ENCODE measurements around the gene POLR2H. TPM values are rescaled to one million over a fixed set of nuclear protein-coding genes. Genes with fewer than 3 reads are reported as not detected.
A peak's percentile ranks its signal among the peaks of the same experiment; 100 is the strongest.
"Not testable (repeated sequence)": the region's sequence is repeated elsewhere in the genome, so short reads cannot be mapped to it uniquely, and the experiment has no call there.

POLR2H gene
- total RNA-seq, 1 donor from 2014 or later: 57.8 TPM

GRCh38 chr3:184334470-184335158 lies 26.9 kb upstream of the POLR2H start:
- DNase-seq (ENCODE audit: low spot score) (no peak), ATAC-seq (no peak)
- intact Hi-C loops (cut with DNase I): no loop called here

- intact Hi-C loops (cut with DNase I): no loop called here
Measured at GRCh38 chr3:184335291-184335660, 26.2 kb upstream of the POLR2H start.

GRCh38 chr3:184335661-184336546 lies 25.6 kb upstream of the POLR2H start:
- peak; percentile 95 for DNase-seq (ENCODE audit: low spot score)
- peak; percentile 80 for ATAC-seq
- intact Hi-C loops (cut with DNase I): no loop called here

More at GRCh38 chr3:184335291-184335660, 26.2 kb upstream of the POLR2H start:
- ATAC-seq (peak; percentile 0), DNase-seq (ENCODE audit: low spot score) (no peak)

- ATAC-seq: peak; percentile 69
- no peak for DNase-seq (ENCODE audit: low spot score)
- intact Hi-C loops (cut with DNase I): no loop called here
Measured at GRCh38 chr3:184336547-184337398, 24.7 kb upstream of the POLR2H start.

- intact Hi-C loops (cut with DNase I): no loop called here
- no peak for DNase-seq (ENCODE audit: low spot score)
- peak; percentile 41 for ATAC-seq
Measured at GRCh38 chr3:184337399-184337714, 24.2 kb upstream of the POLR2H start, which contains the start of gene FAM131A. Gene FAM131A (plus strand): TSS chr3:184337600. CDS start chr3:184337631, 31 bp downstream.

GRCh38 chr3:184337981-184338380 lies 23.5 kb upstream of the POLR2H start:
- intact Hi-C loops (cut with DNase I): no loop called here
- no peak for ATAC-seq
- no peak for DNase-seq (ENCODE audit: low spot score)

- peak; percentile 78 for ATAC-seq
- intact Hi-C loops (cut with DNase I): no loop called here
- DNase-seq (ENCODE audit: low spot score): peak; percentile 92
Measured at GRCh38 chr3:184338511-184338945, 23.0 kb upstream of the POLR2H start.

- no peak for DNase-seq (ENCODE audit: low spot score)
- intact Hi-C loops (cut with DNase I): no loop called here
- no peak for ATAC-seq
Measured at GRCh38 chr3:184339001-184339400, 22.5 kb upstream of the POLR2H start.

- intact Hi-C loops (cut with DNase I); ATAC-seq; DNase-seq (ENCODE audit: low spot score): not testable (repeated sequence)
Measured at GRCh38 chr3:184339451-184340135, 21.9 kb upstream of the POLR2H start.

- ATAC-seq: no peak
- intact Hi-C loops (cut with DNase I): no loop called here
Measured at GRCh38 chr3:184341925-184342324, 19.6 kb upstream of the POLR2H start.

GRCh38 chr3:184343200-184343876 lies 18.2 kb upstream of the POLR2H start:
- no peak for ATAC-seq
- intact Hi-C loops (cut with DNase I): no loop called here

More at GRCh38 chr3:184341925-184342324, 19.6 kb upstream of the POLR2H start:
- no peak for DNase-seq (ENCODE audit: low spot score)

GRCh38 chr3:184344579-184345316 lies 16.8 kb upstream of the POLR2H start:
- intact Hi-C loops (cut with DNase I): no loop called here
- ATAC-seq: no peak
- no peak for DNase-seq (ENCODE audit: low spot score)

More at GRCh38 chr3:184343200-184343876, 18.2 kb upstream of the POLR2H start:
- no peak for DNase-seq (ENCODE audit: low spot score)

- ATAC-seq (peak; percentile 68), DNase-seq (ENCODE audit: low spot score) (no peak)
- intact Hi-C loops (cut with DNase I): no loop called here
Measured at GRCh38 chr3:184345317-184346144, 16.0 kb upstream of the POLR2H start.

GRCh38 chr3:184346480-184347190 lies 14.9 kb upstream of the POLR2H start:
- no peak for ATAC-seq
- DNase-seq (ENCODE audit: low spot score): no peak
- intact Hi-C loops (cut with DNase I): no loop called here

- no peak for DNase-seq (ENCODE audit: low spot score)
- ATAC-seq: no peak
- intact Hi-C loops (cut with DNase I): no loop called here
Measured at GRCh38 chr3:184347321-184348056, 14.0 kb upstream of the POLR2H start.

GRCh38 chr3:184348057-184348382 lies 13.5 kb upstream of the POLR2H start:
- DNase-seq (ENCODE audit: low spot score): no peak
- intact Hi-C loops (cut with DNase I): no loop called here
- no peak for ATAC-seq

Measured in sciatic nerve (tissue), 2 donors.